Dermis microvascular lymphatic vessel endothelial cell (primary cell): Measurements from ENCODE around the gene TBK1. TPM values are rescaled to one million over a fixed set of nuclear protein-coding genes. Genes with fewer than 3 reads are reported as not detected.
"Not testable (repeated sequence)": the region's sequence is repeated elsewhere in the genome, so short reads cannot be mapped to it uniquely, and the experiment has no call there.

Experiments
- DNase-seq, 2 donors: peaks; one replicate each; pipeline versions ENCODE4 v3.0.0 to v3.0.0-alpha.2; 2010; ENCODE audit warnings: low read depth in 2 of 2
- total RNA-seq: library from RNA; depleted of rRNA; stranded (reverse); fragments of >200 nt; gene quantifications from 2 replicates; pipeline ENCODE4 v1.2.1, GENCODE V29; 2014

Gene TBK1
- total RNA-seq, 1 donor from 2014 or later, result 25.7 TPM

DNA sequence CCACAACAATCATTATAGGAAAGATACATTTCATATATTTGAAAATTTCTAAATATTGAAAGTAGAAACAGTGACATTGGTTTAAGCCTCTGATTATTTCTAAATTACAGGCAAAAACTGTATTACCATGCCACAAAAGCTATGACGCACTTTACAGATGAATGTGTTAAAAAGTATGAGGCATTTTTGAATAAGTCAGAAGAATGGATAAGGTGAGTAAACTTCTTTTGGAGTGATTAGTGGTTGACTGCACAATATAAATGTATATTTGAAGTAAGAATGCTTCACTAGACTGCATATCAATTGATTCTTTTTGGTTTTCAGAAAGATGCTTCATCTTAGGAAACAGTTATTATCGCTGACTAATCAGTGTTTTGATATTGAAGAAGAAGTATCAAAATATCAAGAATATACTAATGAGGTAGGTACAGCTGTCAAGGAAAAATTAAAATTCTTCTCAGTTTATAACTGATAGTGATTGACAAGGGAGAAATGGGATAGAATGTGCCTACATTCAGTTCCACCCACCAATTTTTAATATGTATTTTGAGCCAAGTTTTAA is 45.0 kb downstream of the TBK1 start:
- DNase-seq, result no peak

DNA sequence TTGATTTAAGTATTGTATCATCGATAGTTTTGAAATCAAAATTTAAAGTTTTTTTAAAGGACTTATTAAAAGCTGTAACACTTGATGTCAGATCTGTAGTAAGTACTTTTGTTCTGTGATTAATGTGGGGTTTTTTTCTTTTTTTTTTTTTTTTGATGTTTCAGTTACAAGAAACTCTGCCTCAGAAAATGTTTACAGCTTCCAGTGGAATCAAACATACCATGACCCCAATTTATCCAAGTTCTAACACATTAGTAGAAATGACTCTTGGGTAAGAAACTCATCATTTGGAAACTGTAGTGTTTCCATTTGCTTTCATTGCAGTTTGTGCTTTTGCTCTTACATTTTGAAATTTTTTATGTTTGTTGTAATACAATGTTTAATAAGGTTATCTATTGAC is 45.6 kb downstream of the TBK1 start:
- DNase-seq, result no peak

DNA sequence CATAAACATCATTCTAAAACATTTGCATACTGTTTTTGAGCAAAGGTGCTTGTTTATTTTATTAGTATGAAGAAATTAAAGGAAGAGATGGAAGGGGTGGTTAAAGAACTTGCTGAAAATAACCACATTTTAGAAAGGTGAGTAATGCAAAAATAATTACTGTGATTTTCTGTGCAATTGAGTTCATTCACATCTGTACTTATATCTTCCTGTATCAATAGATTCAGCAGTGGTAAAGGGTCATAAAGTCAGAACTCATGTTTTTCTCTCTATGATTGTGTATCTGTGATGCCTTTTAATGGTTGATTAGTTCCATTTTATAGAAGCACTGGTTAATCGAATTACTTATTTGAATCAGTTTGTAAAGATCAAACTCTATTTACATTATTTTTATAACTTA is 46.0 kb downstream of the TBK1 start:
- no peak for DNase-seq

DNA sequence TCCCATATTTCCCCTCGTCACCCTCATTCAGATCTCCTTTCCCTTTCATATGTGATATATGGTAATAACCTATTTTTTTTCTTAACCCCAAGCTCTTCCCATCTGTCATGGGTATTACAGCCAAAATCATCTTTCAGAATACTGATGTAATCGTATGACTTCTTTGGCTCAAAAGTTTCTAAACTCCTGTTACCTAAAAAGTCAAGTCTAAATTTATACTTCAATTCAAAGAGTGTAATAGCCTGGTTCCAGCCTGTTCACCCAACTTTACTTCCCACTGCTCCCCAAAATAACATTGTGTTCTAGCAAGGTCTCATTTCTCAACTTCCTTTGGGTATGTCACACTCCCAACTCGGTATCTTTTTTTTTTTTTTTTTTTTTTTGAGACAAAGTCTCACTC is 48.5 kb downstream of the TBK1 start:
- no peak for DNase-seq

DNA sequence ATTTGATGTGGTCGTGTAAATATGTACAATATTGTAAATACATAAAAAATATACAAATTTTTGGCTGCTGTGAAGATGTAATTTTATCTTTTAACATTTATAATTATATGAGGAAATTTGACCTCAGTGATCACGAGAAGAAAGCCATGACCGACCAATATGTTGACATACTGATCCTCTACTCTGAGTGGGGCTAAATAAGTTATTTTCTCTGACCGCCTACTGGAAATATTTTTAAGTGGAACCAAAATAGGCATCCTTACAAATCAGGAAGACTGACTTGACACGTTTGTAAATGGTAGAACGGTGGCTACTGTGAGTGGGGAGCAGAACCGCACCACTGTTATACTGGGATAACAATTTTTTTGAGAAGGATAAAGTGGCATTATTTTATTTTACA is 49.6 kb downstream of the TBK1 start:
- DNase-seq, result no peak

DNA sequence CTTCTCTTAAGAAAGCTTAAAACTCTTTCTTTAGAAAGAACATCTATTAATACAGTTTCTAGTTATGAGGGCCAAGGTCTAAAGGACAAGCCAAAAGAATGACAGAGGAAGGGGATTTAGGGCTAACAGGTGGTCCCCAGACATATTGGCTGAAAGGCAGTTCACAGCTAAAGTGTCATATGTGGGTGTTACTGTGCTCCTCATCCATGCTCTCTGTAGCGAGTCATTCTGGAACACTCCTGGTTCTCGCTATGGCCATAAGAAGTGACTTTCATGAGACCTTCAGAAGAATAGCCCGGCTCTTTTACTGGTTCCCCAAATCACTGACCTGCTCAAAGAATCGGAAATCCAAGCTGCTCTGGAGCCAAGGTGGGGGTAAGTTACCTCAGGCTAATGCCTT is 55.0 kb downstream of the TBK1 start:
- DNase-seq, result no peak

DNA sequence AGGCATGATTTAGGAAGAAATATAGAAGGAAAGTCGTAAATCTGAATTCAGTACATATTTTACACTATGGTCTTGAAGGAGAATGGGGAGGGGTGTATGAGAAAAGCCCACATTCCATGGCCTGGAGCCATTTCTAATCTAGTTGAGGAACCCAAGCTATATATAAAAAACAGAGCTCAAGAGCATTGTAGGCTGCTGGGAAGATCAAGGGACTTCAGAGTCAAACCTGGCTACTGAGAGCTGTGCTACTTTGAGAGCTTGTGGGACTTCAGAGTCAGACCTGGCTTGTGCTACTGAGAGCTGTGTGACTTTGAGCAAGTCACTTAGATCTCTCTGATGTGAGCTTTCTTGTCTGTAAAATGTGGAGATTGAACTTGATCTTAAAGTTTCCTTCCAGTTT is 58.7 kb downstream of the TBK1 start:
- no peak for DNase-seq

DNA sequence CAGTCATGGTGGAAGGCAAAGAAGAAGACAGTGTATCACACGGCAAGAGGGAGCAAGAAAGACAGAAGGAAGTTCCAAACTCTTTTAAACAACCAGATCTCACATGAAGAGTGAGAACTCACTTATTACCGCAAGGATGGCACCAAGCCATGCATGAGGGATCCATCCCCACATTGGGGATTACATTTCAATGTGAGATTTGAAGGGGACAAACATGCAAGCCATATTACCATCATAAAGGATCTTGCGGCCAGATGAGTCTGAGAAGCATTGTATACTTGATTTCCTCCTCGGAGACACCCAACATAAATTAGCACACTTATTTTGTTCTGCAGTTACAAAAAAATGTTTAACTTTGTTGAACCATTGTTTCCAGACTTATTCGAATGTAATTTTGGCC is 66.5 kb downstream of the TBK1 start:
- no peak for DNase-seq

DNA sequence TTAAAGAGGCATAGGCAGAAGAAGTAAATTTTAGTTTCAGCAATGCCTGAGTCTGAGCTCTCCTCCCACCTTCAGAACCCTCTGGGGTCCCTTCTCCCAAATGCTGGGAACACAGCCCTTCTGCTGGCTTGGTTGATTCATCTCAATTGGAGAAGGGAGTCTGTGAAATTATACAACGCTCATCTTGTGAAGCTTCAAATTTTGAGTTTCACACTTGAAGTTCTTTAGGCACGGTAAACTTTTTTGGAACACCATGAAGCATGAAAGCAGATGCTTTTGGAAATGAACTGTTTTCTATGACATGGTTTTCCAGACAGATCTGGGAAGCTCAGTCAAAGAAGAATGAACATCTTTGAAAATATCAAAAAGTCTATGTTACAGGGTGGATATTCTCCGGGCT is 69.9 kb downstream of the TBK1 start:
- DNase-seq, result no peak

DNA sequence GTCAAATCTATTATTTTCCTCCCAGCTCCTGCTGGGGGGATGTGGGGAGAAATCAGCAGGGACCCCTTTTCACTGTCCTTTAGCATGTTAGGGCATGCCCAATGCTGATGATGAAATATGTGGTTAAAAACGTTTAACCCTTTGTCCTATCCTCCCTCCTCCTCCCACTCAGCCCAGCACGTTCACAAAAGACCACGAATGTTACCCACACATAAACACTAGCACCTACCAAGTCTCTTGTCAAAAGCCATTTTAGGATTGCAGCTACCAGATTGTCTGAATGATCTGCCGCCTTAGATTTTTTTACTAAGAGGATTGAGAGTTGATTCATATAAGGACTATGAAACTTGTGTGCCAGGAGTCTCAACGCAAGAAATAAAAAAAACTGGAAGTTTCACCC is 70.4 kb downstream of the TBK1 start:
- no peak for DNase-seq

DNA sequence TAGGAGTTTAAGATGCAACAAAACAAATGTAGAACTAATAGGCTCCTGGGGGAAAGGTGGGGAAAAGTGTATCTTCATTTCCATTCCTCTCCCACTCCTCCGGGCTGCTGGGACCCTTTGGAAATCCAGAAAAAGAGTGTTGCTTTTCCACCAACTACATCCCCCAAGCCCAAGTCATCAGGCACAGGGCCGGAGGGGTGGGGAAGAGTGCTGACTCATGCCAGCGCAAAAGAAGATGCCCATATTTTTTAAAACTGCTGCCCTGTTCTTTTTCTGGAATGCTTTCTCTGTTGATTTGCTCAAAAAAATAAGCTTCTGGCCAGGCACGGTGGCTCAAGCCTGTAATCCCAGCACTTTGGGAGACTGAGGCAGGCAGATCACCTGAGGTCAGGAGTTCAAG is 70.9 kb downstream of the TBK1 start:
- DNase-seq, result no peak

DNA sequence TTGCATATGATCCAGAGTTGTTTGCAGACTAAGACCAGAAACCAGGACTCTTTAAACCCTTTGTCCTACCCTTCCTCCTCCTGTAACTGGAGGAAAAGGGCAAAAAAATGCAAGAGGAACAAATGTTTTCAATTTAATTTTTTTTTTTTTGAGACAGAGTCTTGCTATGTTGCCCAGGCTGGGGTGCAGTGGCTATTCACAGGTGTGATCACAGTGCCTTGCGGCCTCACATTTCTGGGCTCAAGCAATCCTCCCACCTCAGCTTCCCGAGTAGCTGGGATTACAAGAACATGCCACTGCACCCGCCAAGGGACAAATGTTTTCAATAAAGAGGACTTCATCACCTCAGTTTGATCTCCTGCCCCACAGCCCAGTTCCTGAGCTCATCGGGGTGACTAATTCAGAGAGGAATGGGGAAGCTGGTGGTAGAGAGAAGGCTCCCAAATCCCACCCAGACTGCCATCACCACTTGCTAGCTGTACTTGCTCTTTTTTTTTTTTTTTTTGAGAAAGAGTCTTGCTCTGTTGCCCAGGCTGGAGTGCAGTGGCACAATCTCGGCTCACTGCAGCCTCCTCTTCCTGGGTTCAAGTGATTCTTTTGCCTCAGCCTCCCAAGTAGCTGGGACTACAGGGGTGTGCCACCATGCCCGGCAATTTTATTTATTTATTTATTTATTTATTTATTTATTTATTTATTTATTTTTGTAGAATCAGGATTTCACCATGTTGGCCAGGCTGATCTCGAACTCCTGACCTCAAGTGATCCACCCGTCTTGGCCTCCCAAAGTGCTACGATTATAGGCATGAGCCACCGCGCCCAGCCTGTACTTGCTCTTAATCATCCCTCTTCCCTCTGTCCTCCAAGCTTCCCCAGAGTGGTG is 71.9 kb downstream of the TBK1 start:
- DNase-seq, result not testable (repeated sequence)

DNA sequence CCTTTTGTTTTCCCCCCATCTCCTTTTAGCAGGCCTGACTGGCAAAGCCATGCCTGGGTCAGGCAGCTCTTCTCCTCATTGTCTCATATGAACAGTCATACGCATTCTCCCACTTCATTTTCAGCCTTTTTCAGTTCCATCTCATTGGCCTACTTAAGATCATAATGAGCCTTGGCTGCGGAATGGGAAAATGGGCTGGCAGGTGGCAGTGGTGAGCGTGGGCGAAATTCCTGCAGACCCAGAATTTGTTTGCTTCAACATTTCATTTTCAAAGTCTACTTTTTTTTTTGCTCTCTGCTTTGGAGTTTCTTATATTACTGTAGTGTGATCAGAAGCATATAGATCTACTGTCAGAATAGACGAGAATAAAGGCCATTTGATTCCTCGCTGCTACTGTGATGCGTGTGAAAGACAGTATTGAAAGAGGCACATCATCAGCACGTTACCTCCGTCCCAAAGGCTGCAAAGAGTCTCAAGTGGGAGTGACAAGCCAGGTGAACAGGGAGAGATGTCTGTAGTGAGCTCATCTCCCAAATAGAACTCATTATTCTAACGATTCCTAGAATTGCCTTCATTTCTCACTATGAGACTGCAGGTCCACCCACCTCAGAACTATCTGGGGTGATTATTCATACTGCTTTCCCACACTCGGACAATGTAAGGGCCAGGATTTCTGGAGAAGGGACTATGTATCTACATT is 73.7 kb downstream of the TBK1 start:
- DNase-seq, result no peak

DNA sequence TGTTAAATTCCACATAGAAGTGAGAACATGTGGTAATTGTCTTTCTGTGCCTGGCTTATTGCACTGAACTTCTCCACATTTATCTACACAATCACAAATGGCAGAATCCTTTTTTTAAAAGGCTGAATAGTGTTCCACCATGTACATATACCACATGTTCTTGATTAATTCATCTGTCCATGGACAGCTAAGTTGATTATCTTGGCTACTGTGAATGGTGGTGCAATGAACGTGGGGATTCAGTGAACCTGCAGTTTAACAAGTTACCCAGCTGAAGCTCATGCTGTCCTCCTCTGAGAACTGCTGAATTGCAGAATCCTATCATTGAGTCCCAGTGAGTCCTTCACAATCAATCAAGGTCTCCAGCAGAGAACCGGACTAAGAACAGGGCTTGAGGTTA is 74.9 kb downstream of the TBK1 start:
- no peak for DNase-seq

DNA sequence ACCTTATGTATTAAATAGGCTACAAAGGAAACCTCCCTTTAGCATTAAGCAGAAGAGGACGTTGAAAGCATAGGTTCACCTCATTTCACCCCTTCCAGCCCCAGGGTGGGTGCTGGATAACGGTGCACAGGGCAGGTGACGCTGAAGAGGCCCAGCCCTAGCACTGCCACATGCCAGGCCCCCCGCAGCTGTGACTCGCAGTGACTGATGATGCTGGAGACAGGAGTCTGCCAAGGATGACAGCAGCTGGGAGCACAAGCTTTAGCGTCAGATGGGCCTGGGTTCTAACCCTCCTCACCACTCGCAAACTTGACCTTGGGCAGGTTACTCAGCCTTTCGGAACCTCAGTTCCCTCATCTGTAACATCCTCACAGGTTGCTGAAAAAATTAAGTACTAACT is 76.7 kb downstream of the TBK1 start:
- no peak for DNase-seq

DNA sequence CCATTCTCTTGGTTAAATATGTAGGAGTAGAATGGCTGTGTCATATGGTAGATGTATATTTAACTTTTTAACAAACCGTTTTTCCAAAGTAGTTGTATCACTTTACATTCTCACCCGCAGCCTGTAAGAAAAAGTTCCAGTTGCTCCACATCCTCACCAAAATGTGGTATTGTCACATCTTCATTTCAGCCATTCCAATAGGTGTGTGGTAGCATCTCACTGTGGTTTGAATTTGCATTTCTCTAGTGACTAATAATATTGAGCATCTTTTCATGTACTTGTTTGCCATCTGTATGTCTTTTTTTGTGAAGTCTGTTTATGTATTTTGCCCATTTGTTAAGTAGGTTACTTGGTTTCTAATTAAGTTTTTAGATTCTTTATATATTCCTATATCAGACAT is 78.6 kb downstream of the TBK1 start:
- DNase-seq, result no peak

DNA sequence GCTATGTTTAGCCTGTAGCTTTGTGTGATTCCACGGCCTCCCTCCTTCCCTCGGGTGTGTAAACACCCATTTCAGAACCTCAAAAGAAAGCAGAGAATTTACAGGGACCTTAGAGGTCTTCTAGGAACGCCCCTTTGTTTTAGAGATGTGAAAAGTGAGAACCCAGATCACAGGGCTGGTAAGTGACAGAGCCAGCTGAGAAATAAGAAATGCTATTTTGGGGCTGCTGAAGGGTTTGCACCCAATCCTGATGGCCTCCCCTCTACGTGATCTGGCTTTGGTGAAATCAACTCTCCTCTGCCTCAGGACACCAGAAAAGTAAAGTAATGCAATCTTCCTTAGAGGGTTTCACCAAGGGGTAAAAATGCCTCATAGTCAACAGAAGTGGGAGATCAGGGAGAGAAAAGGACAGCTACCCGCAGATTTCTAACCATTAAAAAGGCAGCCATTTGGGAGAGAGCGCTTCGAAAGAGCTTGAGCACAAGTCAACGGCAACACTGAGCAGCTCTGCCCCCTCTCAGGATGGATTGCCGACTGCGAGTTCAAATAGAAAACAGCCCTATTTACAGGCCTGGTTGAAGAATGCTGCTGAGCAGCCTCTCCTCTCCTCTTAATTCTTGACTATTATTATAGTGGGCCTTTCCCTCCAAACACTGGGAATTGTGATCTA is 79.9 kb downstream of the TBK1 start:
- DNase-seq, result no peak

DNA sequence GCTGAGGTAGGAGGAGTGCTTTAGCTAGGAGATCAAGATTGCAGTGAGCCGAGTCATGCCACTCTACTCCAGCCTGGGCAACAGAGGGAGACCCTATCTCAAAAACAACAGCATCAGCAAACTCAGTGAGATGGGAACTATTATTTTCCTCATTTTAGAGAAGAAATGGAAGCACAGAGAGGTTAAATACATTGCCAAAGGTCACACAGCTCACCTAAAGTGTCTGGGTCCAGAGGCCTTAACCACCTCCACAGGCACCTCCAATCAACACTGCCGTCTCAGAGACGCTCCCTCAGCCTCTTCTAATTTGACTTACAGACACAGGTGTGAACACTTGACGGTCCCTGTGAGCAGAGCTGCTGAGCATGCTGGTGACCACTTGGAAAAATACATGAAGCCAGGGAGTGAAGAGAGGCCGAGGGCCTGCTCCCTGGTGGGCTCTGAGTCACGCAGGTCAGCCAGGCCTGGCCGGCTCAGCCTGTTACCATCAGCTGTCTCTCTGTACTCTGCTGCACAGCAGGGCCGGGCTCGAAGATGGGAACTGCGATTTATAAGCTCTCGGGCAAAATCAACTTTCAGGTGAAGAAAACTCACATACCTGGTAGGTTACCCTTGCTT is 80.9 kb downstream of the TBK1 start:
- DNase-seq, result no peak

DNA sequence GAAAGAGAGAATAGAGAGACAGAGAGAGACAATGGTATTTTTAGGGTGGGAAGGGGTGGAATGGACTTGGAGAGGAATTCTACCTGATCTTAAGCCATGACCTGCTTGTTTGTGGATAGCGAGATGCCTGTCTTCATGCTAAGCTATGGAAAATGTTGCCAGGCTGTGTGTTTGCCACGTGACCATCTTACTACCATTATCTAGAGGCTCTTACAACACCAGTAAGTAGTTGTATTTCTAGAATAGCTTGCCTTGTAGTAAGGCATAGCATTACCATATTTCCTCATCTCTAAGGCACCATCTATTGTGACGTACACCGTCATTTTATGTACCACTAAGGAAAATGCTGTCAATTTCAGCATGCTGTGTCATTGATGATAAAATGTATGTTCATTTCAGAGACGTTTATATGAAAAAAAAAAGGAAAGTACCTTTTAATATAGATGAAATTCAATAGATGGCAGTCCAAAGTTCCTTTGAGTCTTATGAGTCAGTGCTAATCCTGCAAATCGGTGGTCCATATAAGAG is 82.8 kb downstream of the TBK1 start:
- DNase-seq, result no peak

DNA sequence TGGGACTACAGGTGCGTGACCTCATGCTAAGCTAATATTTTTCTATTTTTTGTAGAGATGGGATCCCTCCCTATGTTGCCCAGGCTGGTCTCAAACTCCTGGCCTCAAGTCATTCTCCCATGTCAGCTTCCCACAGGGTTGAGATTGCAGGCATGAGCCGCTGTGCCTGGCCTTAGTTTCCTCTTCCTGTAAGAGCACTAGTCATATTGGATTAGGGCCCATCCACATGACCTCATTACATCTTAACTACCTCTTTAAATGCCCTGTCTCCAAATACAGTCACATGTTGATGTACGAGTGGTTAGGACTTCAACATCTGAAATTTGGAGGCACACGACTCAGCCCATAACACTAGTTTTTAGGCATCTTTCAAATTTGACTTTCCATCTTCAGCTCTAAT is 86.2 kb downstream of the TBK1 start:
- no peak for DNase-seq

DNA sequence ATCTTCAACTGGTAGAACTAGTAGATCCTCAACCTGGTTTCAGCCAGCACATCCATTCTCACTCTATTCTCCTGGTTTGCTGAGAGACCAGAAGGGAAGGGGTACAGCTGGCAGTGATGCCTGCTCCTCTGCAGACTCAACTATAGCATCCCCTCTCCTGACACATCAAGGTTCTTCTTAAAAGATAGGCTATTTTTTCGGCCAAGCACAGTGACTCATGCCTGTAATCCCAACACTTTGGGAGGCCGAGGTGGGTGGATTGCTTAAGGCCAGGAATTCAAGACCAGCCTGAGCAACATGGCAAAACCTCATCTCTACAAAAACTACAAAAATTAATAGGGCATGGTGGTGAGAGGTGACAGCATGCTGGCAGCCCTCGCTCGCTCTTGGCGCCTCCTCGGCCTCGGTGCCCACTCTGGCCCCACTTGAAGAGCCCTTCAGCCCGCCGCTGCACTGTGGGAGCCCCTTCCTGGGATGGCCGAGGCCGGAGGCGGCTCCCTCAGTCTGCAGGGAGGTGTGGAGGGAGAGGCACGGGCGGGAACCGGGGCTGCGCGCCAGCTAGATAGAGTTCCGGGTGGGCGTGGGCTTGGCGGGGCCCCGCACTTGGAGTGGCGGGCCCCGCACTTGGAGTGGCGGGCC is 90.6 kb downstream of the TBK1 start:
- DNase-seq, result not testable (repeated sequence)
